Epithelial cell of esophagus (primary cell): ENCODE data around the gene FARP1.

ENCODE experiments used
- DNase-seq: peaks from one replicate; pipeline ENCODE4 v3.0.0; 2010; ENCODE audit warnings: low read depth
- H3K4me3 ChIP-seq: 2 replicates; pipeline ENCODE4 v1.5.1; 2011; ENCODE audit warnings: mild to moderate bottlenecking, low read length, control low read depth
- TF ChIP-seq, protein P1 (sequence below): IDR thresholded peaks from 2 replicates; pipeline ENCODE4 v1.5.1; 2011; ENCODE audit warnings: low read depth, mild to moderate bottlenecking, low read length, control low read depth, inconsistent platforms; ENCODE audit not compliant: insufficient read depth; ENCODE audit errors: missing control alignments

Gene FARP1

DNA sequence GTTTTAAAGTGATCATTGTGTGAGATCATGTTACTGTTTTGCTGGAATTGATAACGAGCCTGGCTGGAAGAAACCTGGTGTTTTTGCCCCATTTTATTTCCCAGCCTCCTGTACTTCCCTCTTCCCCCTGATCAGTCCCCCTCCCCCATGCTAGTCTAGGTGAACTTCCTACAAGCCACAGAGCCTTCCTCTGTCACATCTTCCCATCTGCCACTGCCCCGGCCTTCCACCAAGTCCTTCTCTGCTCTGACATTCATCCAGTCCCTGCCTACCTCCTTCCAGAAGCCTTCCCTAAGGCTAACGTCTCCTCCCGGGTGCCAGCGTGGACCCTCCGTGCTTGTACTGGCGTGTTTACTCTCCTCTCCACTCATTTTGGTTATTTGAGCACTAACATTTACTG is 14.3 kb downstream of the FARP1 start:
- no peak for DNase-seq
- TF ChIP-seq, protein P1, sequence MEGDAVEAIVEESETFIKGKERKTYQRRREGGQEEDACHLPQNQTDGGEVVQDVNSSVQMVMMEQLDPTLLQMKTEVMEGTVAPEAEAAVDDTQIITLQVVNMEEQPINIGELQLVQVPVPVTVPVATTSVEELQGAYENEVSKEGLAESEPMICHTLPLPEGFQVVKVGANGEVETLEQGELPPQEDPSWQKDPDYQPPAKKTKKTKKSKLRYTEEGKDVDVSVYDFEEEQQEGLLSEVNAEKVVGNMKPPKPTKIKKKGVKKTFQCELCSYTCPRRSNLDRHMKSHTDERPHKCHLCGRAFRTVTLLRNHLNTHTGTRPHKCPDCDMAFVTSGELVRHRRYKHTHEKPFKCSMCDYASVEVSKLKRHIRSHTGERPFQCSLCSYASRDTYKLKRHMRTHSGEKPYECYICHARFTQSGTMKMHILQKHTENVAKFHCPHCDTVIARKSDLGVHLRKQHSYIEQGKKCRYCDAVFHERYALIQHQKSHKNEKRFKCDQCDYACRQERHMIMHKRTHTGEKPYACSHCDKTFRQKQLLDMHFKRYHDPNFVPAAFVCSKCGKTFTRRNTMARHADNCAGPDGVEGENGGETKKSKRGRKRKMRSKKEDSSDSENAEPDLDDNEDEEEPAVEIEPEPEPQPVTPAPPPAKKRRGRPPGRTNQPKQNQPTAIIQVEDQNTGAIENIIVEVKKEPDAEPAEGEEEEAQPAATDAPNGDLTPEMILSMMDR = no peak

DNA sequence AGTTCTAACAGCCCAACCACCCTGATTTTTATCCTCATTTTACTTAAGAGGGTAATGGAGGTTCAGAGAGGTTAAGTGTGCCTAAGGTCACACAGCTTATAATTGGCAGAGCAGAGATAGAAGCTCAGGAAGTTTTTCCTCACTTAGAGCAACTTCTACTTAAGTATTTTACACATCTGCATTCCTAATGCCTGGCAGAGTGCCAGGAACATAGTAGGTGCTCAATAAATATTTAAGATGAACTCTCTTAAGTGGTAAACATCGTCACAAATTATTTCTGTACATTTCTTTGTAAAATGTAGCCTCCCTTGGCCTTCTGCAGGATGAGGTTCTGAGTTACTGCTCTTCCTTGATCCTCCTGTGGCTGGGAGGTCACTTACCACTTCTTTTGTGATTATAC is 14.7 kb downstream of the FARP1 start:
- TF ChIP-seq, protein P1 = no peak
- H3K4me3 ChIP-seq = no peak overlapping the region
- DNase-seq = no peak

More for the DNA sequence above, 14.3 kb downstream of the FARP1 start:
- H3K4me3 ChIP-seq = no peak overlapping the region

GRCh38 chr13:98158172-98158899 is 15.4 kb downstream of the FARP1 start:
- H3K4me3 ChIP-seq = no peak overlapping the region
- DNase-seq = no peak
- TF ChIP-seq, protein P1 = no peak

GRCh38 chr13:98162935-98163334 is 20.0 kb downstream of the FARP1 start:
- DNase-seq = no peak
- TF ChIP-seq, protein P1 = no peak
- no peak overlapping the region for H3K4me3 ChIP-seq

DNA sequence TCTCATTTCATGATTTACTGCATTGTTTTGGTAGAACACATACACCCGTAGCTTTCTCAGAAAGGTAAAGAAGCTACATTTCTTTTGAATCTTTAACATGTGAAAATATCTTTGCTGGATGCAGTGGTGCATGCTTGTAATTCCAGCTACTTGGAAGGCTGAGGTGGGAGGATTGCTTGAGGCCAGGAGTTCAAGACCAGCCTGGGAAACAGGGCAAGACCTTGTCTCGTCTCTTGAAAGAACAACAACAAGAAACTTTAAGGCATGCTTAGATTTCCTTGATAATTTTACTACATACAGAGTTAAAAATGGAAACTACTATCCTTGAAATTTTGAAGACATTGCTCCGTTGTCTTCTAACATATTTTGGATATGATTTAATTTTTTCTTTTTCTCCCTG is 26.4 kb downstream of the FARP1 start:
- DNase-seq = no peak
- TF ChIP-seq, protein P1 = no peak
- H3K4me3 ChIP-seq = no peak overlapping the region

- no peak for DNase-seq
- no peak overlapping the region for H3K4me3 ChIP-seq
- TF ChIP-seq, protein P1 = no peak
Observed at GRCh38 chr13:98171900-98172589, 29.2 kb downstream of the FARP1 start.
